Neural cell (in vitro differentiated cells): ENCODE data around the gene MOB3A. TPM values are rescaled to one million over a fixed set of nuclear protein-coding genes. Genes with fewer than 3 reads are reported as not detected.

ENCODE experiments used
- H2AFZ ChIP-seq: fragments of 200-600, 300-800 bp; sonication (generic), shearing (Covaris generic); 2 replicates; pipeline ENCODE4 v1.6.0; 2014; ENCODE audit warnings: low read depth, mild to moderate bottlenecking, antibody characterized with exemption, low read length, moderate library complexity
- H3F3A ChIP-seq: fragments of 200-600 bp; shearing (Covaris generic); 2 replicates; pipeline ENCODE4 v1.6.1; 2016; ENCODE audit warnings: mild to moderate bottlenecking, moderate library complexity, mixed read lengths, antibody characterized with exemption, low read length; ENCODE audit not compliant: insufficient read depth, poor library complexity, severe bottlenecking
- H3K27ac ChIP-seq: fragments of 200-600, 300-800 bp; sonication (generic), shearing (Covaris generic); 2 replicates; pipeline ENCODE4 v1.5.1; 2014; ENCODE audit warnings: mild to moderate bottlenecking, low read length, moderate library complexity
- H3K27me3 ChIP-seq: fragments of 300-800, 200-600 bp; sonication (generic), shearing (Covaris generic); 2 replicates; pipeline ENCODE4 v1.6.0; 2014; ENCODE audit warnings: mild to moderate bottlenecking, low read depth, low read length, moderate library complexity; ENCODE audit not compliant: insufficient read depth
- H3K36me3 ChIP-seq: fragments of 300-800, 200-600 bp; sonication (generic), shearing (Covaris generic); 2 replicates; pipeline ENCODE4 v1.5.1; 2014; ENCODE audit warnings: mild to moderate bottlenecking, antibody characterized with exemption, low read length, moderate library complexity; ENCODE audit not compliant: insufficient read depth
- H3K4me2 ChIP-seq: fragments of 300-800, 200-600 bp; sonication (generic), shearing (Covaris generic); 2 replicates; pipeline ENCODE4 v1.6.0; 2014; ENCODE audit warnings: mild to moderate bottlenecking, low read length
- H3K4me3 ChIP-seq: fragments of 300-800, 200-600 bp; sonication (generic), shearing (Covaris generic); 2 replicates; pipeline ENCODE4 v1.5.1; 2014; ENCODE audit warnings: mild to moderate bottlenecking, low read length, moderate library complexity
- H3K79me2 ChIP-seq: fragments of 200-600 bp; shearing (Covaris generic); replicated peaks from 2 replicates; pipeline ENCODE4 v1.6.0; 2014; ENCODE audit warnings: mild to moderate bottlenecking, low read length, moderate library complexity; ENCODE audit not compliant: insufficient read depth
- H3K9ac ChIP-seq: fragments of 300-800, 200-600 bp; sonication (generic), shearing (Covaris generic); 2 replicates; pipeline ENCODE4 v1.6.1; 2016; ENCODE audit warnings: mild to moderate bottlenecking, low read length, mixed read lengths
- H3K9me2 ChIP-seq: fragments of 200-600 bp; shearing (Covaris generic); 2 replicates; pipeline ENCODE4 v1.6.1; 2016; ENCODE audit warnings: mild to moderate bottlenecking, low read length, mixed read lengths; ENCODE audit not compliant: insufficient read depth
- H3K9me3 ChIP-seq: fragments of 200-600, 300-800 bp; sonication (generic), shearing (Covaris generic); 2 replicates; pipeline ENCODE4 v1.6.1; 2016; ENCODE audit warnings: mild to moderate bottlenecking, mixed run types, low read length, moderate library complexity, mixed read lengths
- H4K20me1 ChIP-seq: fragments of 200-600 bp; shearing (Covaris generic); 2 replicates; pipeline ENCODE4 v1.6.1; 2016; ENCODE audit warnings: mild to moderate bottlenecking, mixed run types; ENCODE audit not compliant: insufficient read depth
- EP300 ChIP-seq: fragments of 450-650 bp; conservative IDR thresholded peaks from 2 replicates; pipeline ENCODE4 v1.6.1; 2014; ENCODE audit warnings: antibody characterized with exemption, mild to moderate bottlenecking, moderate library complexity; ENCODE audit not compliant: poor library complexity, severe bottlenecking
- EZH2 ChIP-seq: fragments of 200-600, 300-800 bp; shearing (Covaris generic), sonication (generic); IDR thresholded peaks from 2 replicates; pipeline ENCODE4 v1.6.1; 2014; ENCODE audit warnings: antibody characterized with exemption, low read length, borderline replicate concordance, mild to moderate bottlenecking; ENCODE audit not compliant: insufficient read depth, poor library complexity, severe bottlenecking
- MXI1 ChIP-seq: fragments of 450-650 bp; conservative IDR thresholded peaks from 2 replicates; pipeline ENCODE4 v1.6.1; 2014; ENCODE audit warnings: antibody characterized with exemption, mild to moderate bottlenecking; ENCODE audit not compliant: poor library complexity, severe bottlenecking
- POLR2AphosphoS5 ChIP-seq: IDR thresholded peaks from 2 replicates; pipeline ENCODE4 v1.6.1; 2012
- RAD21 ChIP-seq: fragments of 450-650 bp; conservative IDR thresholded peaks from 2 replicates; pipeline ENCODE4 v1.6.1; 2014; ENCODE audit warnings: antibody characterized with exemption, mild to moderate bottlenecking, moderate library complexity
- SMC3 ChIP-seq: fragments of 450-650 bp; conservative IDR thresholded peaks from 2 replicates; pipeline ENCODE4 v1.6.1; 2014; ENCODE audit warnings: antibody characterized with exemption, mild to moderate bottlenecking, moderate library complexity; ENCODE audit not compliant: poor library complexity
- TAF1 ChIP-seq: IDR thresholded peaks from 2 replicates; pipeline ENCODE4 v1.6.1; 2012; ENCODE audit warnings: low read depth
- polyA plus RNA-seq: library from polyadenylated mRNA; depleted of rRNA; stranded (reverse); fragments of >200 nt; gene quantifications from 2 replicates; pipeline ENCODE4 v1.2.3, GENCODE V29; 2014
- TF ChIP-seq, protein P1 (sequence below): fragments of 450-650 bp; IDR thresholded peaks from 2 replicates; pipeline ENCODE4 v1.5.1; 2014; ENCODE audit warnings: antibody characterized with exemption, mild to moderate bottlenecking, moderate library complexity; ENCODE audit not compliant: poor library complexity, severe bottlenecking
- TF ChIP-seq, protein P2 (sequence below): IDR thresholded peaks from 2 replicates; pipeline ENCODE4 v1.6.1; 2012; ENCODE audit warnings: borderline replicate concordance

The MOB3A gene
- polyA plus RNA-seq, 1 donor from 2014 or later = 5.8 TPM

DNA sequence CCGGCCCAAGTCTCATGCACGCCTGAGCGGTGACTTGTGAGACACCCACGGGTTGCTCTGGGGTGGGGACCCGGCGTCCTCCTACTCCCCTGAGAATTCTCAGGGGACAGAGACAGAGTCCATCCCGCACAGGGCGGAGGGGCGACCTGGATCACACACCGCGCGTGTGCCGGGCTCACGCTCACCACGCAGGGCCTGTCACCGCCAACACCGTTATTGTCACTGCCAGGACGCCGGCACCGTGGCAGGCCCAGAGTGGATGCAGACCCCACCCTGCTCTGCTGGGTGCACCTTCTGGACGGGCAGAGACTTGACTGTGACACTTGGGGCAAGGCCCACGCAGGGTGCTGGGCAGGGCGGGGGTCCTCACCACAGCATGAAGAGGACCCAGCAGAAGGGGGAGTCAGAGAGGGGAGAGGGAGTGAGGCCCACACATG, 16.2 kb downstream of the MOB3A start:
- Histone ChIP-seq H3K9ac (no peak overlapping the region), H3K4me3 (no peak overlapping the region), H3K79me2 (no peaks in the 10 kb centered on the region), H3K4me2 (no peak overlapping the region), H3K36me3 (no peaks in the 10 kb centered on the region), H3F3A (no peaks in the 10 kb centered on the region), H3K27me3 (no peaks in the 10 kb centered on the region), H3K27ac (no peak overlapping the region), H3K9me3 (no peaks in the 10 kb centered on the region), H3K9me2 (no peaks in the 10 kb centered on the region), H2AFZ (no peak overlapping the region), H4K20me1 (no peaks in the 10 kb centered on the region)
- TF ChIP-seq, protein P1, sequence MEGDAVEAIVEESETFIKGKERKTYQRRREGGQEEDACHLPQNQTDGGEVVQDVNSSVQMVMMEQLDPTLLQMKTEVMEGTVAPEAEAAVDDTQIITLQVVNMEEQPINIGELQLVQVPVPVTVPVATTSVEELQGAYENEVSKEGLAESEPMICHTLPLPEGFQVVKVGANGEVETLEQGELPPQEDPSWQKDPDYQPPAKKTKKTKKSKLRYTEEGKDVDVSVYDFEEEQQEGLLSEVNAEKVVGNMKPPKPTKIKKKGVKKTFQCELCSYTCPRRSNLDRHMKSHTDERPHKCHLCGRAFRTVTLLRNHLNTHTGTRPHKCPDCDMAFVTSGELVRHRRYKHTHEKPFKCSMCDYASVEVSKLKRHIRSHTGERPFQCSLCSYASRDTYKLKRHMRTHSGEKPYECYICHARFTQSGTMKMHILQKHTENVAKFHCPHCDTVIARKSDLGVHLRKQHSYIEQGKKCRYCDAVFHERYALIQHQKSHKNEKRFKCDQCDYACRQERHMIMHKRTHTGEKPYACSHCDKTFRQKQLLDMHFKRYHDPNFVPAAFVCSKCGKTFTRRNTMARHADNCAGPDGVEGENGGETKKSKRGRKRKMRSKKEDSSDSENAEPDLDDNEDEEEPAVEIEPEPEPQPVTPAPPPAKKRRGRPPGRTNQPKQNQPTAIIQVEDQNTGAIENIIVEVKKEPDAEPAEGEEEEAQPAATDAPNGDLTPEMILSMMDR = no peak
- TF ChIP-seq POLR2AphosphoS5 (no peak), EZH2 (no peak), RAD21 (no peak), TAF1 (no peak), MXI1 (no peak), EP300 (no peak), SMC3 (no peak)
- TF ChIP-seq, protein P2, sequence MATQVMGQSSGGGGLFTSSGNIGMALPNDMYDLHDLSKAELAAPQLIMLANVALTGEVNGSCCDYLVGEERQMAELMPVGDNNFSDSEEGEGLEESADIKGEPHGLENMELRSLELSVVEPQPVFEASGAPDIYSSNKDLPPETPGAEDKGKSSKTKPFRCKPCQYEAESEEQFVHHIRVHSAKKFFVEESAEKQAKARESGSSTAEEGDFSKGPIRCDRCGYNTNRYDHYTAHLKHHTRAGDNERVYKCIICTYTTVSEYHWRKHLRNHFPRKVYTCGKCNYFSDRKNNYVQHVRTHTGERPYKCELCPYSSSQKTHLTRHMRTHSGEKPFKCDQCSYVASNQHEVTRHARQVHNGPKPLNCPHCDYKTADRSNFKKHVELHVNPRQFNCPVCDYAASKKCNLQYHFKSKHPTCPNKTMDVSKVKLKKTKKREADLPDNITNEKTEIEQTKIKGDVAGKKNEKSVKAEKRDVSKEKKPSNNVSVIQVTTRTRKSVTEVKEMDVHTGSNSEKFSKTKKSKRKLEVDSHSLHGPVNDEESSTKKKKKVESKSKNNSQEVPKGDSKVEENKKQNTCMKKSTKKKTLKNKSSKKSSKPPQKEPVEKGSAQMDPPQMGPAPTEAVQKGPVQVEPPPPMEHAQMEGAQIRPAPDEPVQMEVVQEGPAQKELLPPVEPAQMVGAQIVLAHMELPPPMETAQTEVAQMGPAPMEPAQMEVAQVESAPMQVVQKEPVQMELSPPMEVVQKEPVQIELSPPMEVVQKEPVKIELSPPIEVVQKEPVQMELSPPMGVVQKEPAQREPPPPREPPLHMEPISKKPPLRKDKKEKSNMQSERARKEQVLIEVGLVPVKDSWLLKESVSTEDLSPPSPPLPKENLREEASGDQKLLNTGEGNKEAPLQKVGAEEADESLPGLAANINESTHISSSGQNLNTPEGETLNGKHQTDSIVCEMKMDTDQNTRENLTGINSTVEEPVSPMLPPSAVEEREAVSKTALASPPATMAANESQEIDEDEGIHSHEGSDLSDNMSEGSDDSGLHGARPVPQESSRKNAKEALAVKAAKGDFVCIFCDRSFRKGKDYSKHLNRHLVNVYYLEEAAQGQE = no peak

DNA sequence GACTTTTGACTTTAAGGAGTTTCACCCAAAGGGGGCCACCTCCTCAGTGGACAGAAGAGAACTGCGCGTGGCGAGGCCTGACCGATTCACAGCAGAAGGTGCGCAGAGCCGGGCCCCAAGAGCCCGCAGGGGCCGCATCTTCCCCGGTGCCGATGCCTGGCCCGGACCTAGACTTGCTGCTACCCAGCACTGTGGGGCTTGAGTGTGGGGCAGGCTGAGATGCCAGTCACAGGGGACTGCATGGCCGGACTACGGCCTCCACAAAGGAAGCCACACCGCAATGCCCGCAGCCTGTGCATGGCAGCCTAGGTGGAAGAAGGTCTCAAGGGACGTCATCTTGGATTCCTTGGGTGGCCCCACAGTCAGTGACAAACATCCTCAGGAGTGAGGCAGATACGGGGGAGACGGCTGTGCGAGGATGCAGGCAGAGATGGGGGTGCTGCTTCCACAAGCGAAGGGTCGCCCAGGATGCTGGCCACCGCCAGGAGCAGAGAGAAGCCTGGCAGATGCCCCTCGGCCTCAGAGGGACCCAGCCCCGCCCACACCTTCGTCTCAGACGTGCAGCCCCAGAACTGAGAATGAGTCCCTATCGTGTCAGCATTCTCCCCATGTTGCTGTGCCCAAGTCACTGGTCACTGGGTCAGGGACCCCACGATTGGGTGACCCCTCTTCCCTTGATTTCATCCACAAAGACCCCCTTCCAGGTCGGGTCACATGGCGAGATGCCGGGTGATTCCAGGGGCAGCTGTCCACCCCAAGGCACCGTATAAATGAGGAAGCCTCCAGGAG, 16.9 kb downstream of the MOB3A start:
- H2AFZ ChIP-seq = no peak overlapping the region
- H3K27ac ChIP-seq = no peak overlapping the region
- TF ChIP-seq, protein P1 = no peak
- TF ChIP-seq RAD21 = no peak
- no peak for TF ChIP-seq SMC3
- no peak for TF ChIP-seq EZH2
- TF ChIP-seq POLR2AphosphoS5 = no peak
- TF ChIP-seq, protein P2 = no peak
- no peak for TF ChIP-seq EP300
- no peak for TF ChIP-seq TAF1
- TF ChIP-seq MXI1 = no peak

More for the DNA sequence above, 16.9 kb downstream of the MOB3A start:
- H3K4me3 ChIP-seq = no peak overlapping the region
- no peaks in the 10 kb centered on the region for H3K36me3 ChIP-seq
- no peaks in the 10 kb centered on the region for H3K9me3 ChIP-seq
- no peaks in the 10 kb centered on the region for H3F3A ChIP-seq
- H3K27me3 ChIP-seq = no peaks in the 10 kb centered on the region
- no peak overlapping the region for H3K4me2 ChIP-seq
- no peaks in the 10 kb centered on the region for H4K20me1 ChIP-seq
- H3K9ac ChIP-seq = no peak overlapping the region
- no peaks in the 10 kb centered on the region for H3K79me2 ChIP-seq
- H3K9me2 ChIP-seq = no peaks in the 10 kb centered on the region
